Testis (tissue), 3 donors: ENCODE results near the gene ROMO1. TPM values are rescaled to one million over a fixed set of nuclear protein-coding genes. Genes with fewer than 3 reads are reported as not detected.
"Not testable (repeated sequence)": the region's sequence is repeated elsewhere in the genome, so short reads cannot be mapped to it uniquely, and the experiment has no call there.

Experiments used
- DNase-seq: peaks from one replicate; pipeline ENCODE4 v3.0.0-alpha.2; 2019
- H3K27ac ChIP-seq, 2 donors: fragments of 200-600 bp; sonication (generic); one replicate each; pipeline ENCODE4 v1.5.1; 2019
- H3K27me3 ChIP-seq: fragments of 200-600 bp; sonication (generic); one replicate; pipeline ENCODE4 v1.5.1; 2019
- H3K36me3 ChIP-seq: fragments of 200-600 bp; sonication (generic); one replicate; pipeline ENCODE4 v1.5.1; 2017; ENCODE audit warnings: low read depth; ENCODE audit errors: missing control alignments
- H3K4me1 ChIP-seq: fragments of 200-600 bp; sonication (generic); one replicate; pipeline ENCODE4 v1.5.1; 2019
- H3K4me3 ChIP-seq, 2 donors: fragments of 200-600 bp; sonication (generic); one replicate each; pipeline ENCODE4 v1.5.1; 2017 to 2019
- H3K9me3 ChIP-seq: fragments of 200-600 bp; sonication (generic); one replicate; pipeline ENCODE4 v1.5.1; 2017
- CTCF ChIP-seq, 3 experiments: fragments of 450-650 bp in 2 of 3; fragments of 200-600 bp in 1 of 3; sonication (generic) in 1 of 3; IDR thresholded peaks; one replicate each; pipeline ENCODE4 v1.5.1; 2016 to 2019; ENCODE audit warnings: antibody characterized with exemption in 3 of 3, mild to moderate bottlenecking in 2 of 3, moderate library complexity in 1 of 3
- POLR2A ChIP-seq: fragments of 450-650 bp; IDR thresholded peaks from one replicate; pipeline ENCODE4 v1.6.1; 2017; ENCODE audit warnings: antibody characterized with exemption, mild to moderate bottlenecking, moderate library complexity
- WGBS, 2 donors: methylation state at CpG; one replicate each; pipeline ENCODE4 v1.1.5; 2018; 5-methylcytosine and 5-hydroxymethylcytosine counted together
- intact Hi-C: fragments of 100-400 bp; cut with DNase I; formaldehyde crosslinking; loops from one replicate; pipeline ENCODE4 v1.15.1; 2023; ENCODE audit warnings: low total_unique reads
- polyA plus RNA-seq: library from polyadenylated mRNA; stranded (reverse); fragments of 350-450 nt; fragmentation: Illumina TruSeq; extraction: RNeasy Lipid Tissue Mini Kit (QIAGEN cat#74804); gene quantifications from one replicate; pipeline ENCODE4 v1.2.3, GENCODE V29; 2014; ENCODE audit warnings: low read depth, low replicate concordance; ENCODE audit not compliant: insufficient read depth
- total RNA-seq, 2 donors: library from RNA; depleted of rRNA; stranded (reverse); fragments of >200 nt; gene quantifications; one replicate each; pipeline ENCODE4 v1.2.3, GENCODE V29; 2016

Gene ROMO1
- total and polyA plus RNA-seq, 3 donors from 2014 or later: 160 to 276 (median 200) TPM

DNA sequence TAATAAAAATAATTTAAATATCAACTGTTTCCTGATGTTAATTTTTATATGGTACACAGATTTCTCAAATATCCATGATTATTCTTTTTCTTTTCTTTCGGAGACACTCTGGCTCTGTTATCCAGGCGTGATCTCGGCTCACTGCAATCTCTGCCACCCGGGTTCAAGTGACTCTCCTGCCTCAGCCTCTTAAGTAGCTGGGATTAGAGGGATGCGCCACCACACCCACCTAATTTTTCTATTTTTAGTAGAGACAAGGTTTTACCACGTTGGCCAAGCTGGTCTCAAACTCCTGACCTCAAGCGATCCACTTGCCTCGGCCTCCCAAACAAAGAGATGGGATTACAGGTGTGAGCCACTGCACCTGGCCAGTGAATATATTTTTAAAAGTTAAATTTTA lies 20.5 kb downstream of the ROMO1 start:
- Histone ChIP-seq H3K36me3 (peaks cover 1% of the 10 kb centered on the region), H3K27ac (no peak overlapping the region), H3K4me1 (no peaks in the 10 kb centered on the region), H3K9me3 (no peaks in the 10 kb centered on the region), H3K4me3 (no peak overlapping the region), H3K27me3 (no peaks in the 10 kb centered on the region)
- TF ChIP-seq POLR2A: no peak
- TF ChIP-seq CTCF (IDR thresholded peaks at IDR 0.05): no peak
- 70 to 87% methylated on average over 8 of the region's 8 CpGs for WGBS, 2 donors
- DNase-seq: no peak
- intact Hi-C loops: no loop called here

- Histone ChIP-seq H3K27ac (no peak overlapping the region), H3K4me3 (no peak overlapping the region), H3K27me3 (no peaks in the 10 kb centered on the region), H3K36me3 (peaks cover 4% of the 10 kb centered on the region), H3K9me3 (no peaks in the 10 kb centered on the region), H3K4me1 (no peaks in the 10 kb centered on the region)
- DNase-seq: no peak
- WGBS, 2 donors: 90 to 93% methylated on average over 13 of the region's 13 CpGs
- TF ChIP-seq POLR2A: no peak
- no peak for TF ChIP-seq CTCF (IDR thresholded peaks at IDR 0.05)
- intact Hi-C loops: no loop called here
Observed at GRCh38 chr20:35720165-35721123, 21.2 kb downstream of the ROMO1 start.

DNA sequence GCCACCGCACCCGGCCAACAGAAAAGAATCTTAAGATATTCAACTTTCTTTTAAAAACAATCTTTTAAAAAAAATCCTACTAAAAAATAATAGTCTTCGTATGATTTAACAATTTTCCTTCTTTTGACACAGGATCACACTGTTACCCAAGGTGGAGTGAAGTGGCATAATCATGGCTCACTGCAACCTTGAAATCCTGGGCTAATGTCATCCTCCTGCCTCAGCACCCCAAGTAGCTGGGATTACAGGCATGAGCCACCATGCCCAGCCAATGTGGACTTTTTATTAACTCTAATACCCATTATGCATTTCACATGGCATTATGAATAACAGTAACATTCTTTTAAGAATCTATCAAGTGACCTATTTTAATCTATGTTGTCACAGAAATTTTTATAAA lies 22.0 kb downstream of the ROMO1 start:
- Histone ChIP-seq H3K9me3 (no peaks in the 10 kb centered on the region), H3K27ac (no peak overlapping the region), H3K4me1 (no peaks in the 10 kb centered on the region), H3K36me3 (peaks cover 4% of the 10 kb centered on the region), H3K4me3 (no peak overlapping the region), H3K27me3 (no peaks in the 10 kb centered on the region)
- no peak for DNase-seq
- 87 to 89% methylated on average over 3 of the region's 3 CpGs for WGBS, 2 donors
- intact Hi-C loops: no loop called here
- TF ChIP-seq CTCF (IDR thresholded peaks at IDR 0.05): no peak

- Histone ChIP-seq H3K27ac (no peak overlapping the region), H3K4me3 (no peak overlapping the region), H3K9me3 (no peaks in the 10 kb centered on the region), H3K36me3 (peaks cover 4% of the 10 kb centered on the region), H3K4me1 (no peaks in the 10 kb centered on the region), H3K27me3 (no peaks in the 10 kb centered on the region)
- WGBS, 2 donors: 58 to 74% methylated on average over 3 of the region's 3 CpGs
- TF ChIP-seq POLR2A (no peak), CTCF (IDR thresholded peaks at IDR 0.05) (no peak)
- intact Hi-C loops: no loop called here
- DNase-seq: no peak
Observed at GRCh38 chr20:35721621-35722020, 22.4 kb downstream of the ROMO1 start.

DNA sequence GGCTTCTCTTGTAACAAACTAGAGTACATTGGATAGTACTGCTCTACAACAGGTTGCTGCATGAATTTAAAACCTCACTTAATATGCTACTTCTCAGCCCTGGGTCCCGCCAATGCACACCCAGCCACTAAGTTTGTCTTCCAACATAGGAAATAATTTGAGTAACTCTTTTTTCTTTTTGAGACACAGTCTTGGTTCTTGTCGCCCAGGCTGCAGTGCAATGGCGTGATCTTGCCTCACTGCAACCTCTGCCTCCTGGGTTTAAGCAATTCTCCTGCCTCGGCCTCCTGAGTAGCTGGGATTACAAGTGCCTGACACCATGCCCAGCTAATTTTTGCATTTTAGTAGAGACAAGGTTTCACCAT lies 24.1 kb downstream of the ROMO1 start:
- WGBS, 2 donors: 89 to 90% methylated on average over 4 of the region's 4 CpGs
- H3K4me3 ChIP-seq, H3K4me1 ChIP-seq, H3K9me3 ChIP-seq, H3K27me3 ChIP-seq, DNase-seq, intact Hi-C loops, H3K27ac ChIP-seq, H3K36me3 ChIP-seq: not testable (repeated sequence)

DNA sequence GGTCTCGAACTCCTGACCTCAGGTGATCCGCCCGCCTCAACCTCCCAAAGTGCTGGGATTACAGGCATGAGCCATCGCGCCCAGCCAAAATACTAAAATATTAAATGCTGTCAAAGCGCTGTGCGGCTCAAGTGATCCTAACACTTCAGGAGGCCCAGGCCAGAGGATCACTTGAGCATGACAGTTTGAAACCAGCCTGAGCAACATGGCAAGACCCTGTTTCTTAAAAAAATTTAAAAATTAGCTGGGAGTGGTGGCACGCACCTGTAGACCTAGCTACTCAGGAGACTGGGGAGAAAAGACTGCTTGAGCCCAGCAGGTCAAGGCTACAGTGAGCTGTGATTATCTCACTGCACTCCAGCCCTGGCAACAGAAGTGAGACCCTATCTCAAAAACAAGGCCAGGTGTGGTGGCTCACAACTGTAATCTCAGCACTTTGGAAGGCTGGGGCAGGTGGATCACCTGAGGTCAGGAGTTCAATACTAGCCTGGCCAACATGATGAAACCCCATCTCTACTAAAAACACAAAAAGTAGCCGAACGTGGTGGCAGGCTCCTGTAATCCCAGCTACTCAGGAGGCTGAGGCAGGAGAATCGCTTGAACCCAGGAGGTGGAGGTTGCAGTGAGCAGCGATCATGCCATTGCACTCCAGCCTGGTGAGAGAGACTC lies 24.6 kb downstream of the ROMO1 start:
- intact Hi-C loops, H3K4me3 ChIP-seq, H3K36me3 ChIP-seq, H3K9me3 ChIP-seq, H3K27ac ChIP-seq, H3K4me1 ChIP-seq, H3K27me3 ChIP-seq, DNase-seq: not testable (repeated sequence)
- WGBS, 2 donors: 91 to 94% methylated on average over 12 of the region's 12 CpGs
